Measurements from ENCODE around the gene SLC6A19.

DNA sequence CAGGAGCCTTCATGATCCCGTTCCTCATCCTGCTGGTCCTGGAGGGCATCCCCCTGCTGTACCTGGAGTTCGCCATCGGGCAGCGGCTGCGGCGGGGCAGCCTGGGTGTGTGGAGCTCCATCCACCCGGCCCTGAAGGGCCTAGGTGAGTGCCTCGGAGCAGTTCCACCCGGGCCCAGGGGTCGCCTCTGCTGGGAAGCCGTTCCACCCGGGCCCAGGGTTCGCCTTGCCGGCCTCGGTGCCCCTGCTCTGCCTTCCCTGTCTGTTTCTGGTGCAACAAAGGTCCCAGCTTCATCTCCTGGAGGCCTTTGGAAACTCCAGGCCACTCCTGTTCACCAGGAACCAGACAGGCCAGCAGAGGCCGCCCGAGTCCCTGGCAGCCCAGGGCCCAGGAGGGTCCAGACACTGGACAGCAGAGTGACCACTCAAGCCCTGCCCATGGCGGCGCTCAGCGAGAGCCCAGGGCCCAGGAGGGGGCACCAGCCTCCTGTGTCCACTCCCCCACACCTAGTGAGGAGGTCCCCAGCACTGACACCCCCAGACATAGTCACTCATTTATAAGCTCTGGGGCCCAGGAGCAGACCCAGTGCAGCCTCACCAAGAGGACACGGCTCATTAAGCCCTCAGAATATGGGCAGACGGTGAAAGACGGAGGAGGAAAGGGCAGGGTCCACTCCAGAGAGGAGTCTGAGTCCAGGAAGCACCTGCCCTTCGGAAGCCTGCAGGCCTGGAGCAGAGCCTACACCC is 7.5 kb downstream of the SLC6A19 start:
- TF ChIP-seq NR3C1 (CRISPR knock-in tag; conservative IDR thresholded peaks at IDR 0.05; ENCODE audit: low read depth), result no peak
- TF ChIP-seq, protein P1, sequence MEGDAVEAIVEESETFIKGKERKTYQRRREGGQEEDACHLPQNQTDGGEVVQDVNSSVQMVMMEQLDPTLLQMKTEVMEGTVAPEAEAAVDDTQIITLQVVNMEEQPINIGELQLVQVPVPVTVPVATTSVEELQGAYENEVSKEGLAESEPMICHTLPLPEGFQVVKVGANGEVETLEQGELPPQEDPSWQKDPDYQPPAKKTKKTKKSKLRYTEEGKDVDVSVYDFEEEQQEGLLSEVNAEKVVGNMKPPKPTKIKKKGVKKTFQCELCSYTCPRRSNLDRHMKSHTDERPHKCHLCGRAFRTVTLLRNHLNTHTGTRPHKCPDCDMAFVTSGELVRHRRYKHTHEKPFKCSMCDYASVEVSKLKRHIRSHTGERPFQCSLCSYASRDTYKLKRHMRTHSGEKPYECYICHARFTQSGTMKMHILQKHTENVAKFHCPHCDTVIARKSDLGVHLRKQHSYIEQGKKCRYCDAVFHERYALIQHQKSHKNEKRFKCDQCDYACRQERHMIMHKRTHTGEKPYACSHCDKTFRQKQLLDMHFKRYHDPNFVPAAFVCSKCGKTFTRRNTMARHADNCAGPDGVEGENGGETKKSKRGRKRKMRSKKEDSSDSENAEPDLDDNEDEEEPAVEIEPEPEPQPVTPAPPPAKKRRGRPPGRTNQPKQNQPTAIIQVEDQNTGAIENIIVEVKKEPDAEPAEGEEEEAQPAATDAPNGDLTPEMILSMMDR (IDR thresholded peaks at IDR 0.05), result no peak
- TF ChIP-seq SP1 (CRISPR knock-in tag; conservative IDR thresholded peaks at IDR 0.05), result no peak
- TF ChIP-seq ZNF121 (CRISPR knock-in tag; IDR thresholded peaks at IDR 0.05), result no peak
- TF ChIP-seq, protein P2, sequence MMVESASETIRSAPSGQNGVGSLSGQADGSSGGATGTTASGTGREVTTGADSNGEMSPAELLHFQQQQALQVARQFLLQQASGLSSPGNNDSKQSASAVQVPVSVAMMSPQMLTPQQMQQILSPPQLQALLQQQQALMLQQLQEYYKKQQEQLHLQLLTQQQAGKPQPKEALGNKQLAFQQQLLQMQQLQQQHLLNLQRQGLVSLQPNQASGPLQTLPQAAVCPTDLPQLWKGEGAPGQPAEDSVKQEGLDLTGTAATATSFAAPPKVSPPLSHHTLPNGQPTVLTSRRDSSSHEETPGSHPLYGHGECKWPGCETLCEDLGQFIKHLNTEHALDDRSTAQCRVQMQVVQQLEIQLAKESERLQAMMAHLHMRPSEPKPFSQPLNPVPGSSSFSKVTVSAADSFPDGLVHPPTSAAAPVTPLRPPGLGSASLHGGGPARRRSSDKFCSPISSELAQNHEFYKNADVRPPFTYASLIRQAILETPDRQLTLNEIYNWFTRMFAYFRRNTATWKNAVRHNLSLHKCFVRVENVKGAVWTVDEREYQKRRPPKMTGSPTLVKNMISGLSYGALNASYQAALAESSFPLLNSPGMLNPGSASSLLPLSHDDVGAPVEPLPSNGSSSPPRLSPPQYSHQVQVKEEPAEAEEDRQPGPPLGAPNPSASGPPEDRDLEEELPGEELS (CRISPR knock-in tag; IDR thresholded peaks at IDR 0.05), result no peak
- TF ChIP-seq NR1H2 (CRISPR knock-in tag; IDR thresholded peaks at IDR 0.05), result no peak
- TF ChIP-seq ZNF416 (CRISPR knock-in tag; IDR thresholded peaks at IDR 0.05), result no peak
